CD4-positive, alpha-beta T cell (primary cell): ENCODE results near the gene FBLN1. TPM values are rescaled to one million over a fixed set of nuclear protein-coding genes. Genes with fewer than 3 reads are reported as not detected.

Experiments
- ATAC-seq: fragments of 200-7000 bp; cut with Tn5 transposase; one replicate; pipeline ENCODE4 v1.10.0; 2022; ENCODE audit warnings: mild to moderate bottlenecking; ENCODE audit not compliant: poor library complexity
- CTCF ChIA-PET: fragments of 350-600 bp; sonication (Branson Sonifier 250); formaldehyde crosslinking; loops from one replicate; lab custom pipeline; 2021; ENCODE audit warnings: antibody characterized with exemption, inconsistent platforms; lab: Charles Lee
- POLR2A ChIA-PET: fragments of 350-600 bp; sonication (Branson Sonifier 250); formaldehyde crosslinking; loops from one replicate; lab custom pipeline; 2021; ENCODE audit warnings: antibody characterized with exemption, inconsistent platforms; lab: Charles Lee
- DNase-seq, 14 experiments: peaks; one replicate each; pipeline ENCODE4 v3.0.0-alpha.2; 2013 to 2020; ENCODE audit warnings: mixed read lengths in 2 of 14
- H3K27ac ChIP-seq, 2 donors: one replicate each; pipeline versions ENCODE4 v1.5.1 to v1.7.0; 2013; ENCODE audit warnings: low read length in 2 of 2, low read depth in 1 of 2, mild to moderate bottlenecking in 1 of 2
- H3K27me3 ChIP-seq, 2 experiments: 1 replicate in 1 of 2; 2 replicates in 1 of 2; pipeline versions ENCODE4 v1.6.1 to v1.7.0; 2013; ENCODE audit warnings: low read length in 2 of 2, control low read depth in 1 of 2, mild to moderate bottlenecking in 1 of 2, moderate library complexity in 1 of 2; ENCODE audit not compliant: insufficient read depth in 2 of 2, control insufficient read depth in 1 of 2
- H3K36me3 ChIP-seq: one replicate; pipeline ENCODE4 v1.6.1; 2013; ENCODE audit warnings: low read length, control low read depth; ENCODE audit not compliant: insufficient read depth
- H3K4me1 ChIP-seq: one replicate; pipeline ENCODE4 v1.6.1; 2013; ENCODE audit warnings: low read length, control low read depth; ENCODE audit not compliant: insufficient read depth
- H3K4me3 ChIP-seq: one replicate; pipeline ENCODE4 v1.5.1; 2013; ENCODE audit warnings: mild to moderate bottlenecking, low read length, moderate library complexity
- H3K9me3 ChIP-seq, 2 experiments: 1 replicate in 1 of 2; 2 replicates in 1 of 2; pipeline versions ENCODE4 v1.6.1 to v1.7.0; 2013; ENCODE audit warnings: low read length in 2 of 2, mild to moderate bottlenecking in 2 of 2, control low read depth in 1 of 2, moderate library complexity in 1 of 2; ENCODE audit not compliant: control insufficient read depth in 1 of 2, insufficient read depth in 1 of 2
- H3K27ac Mint-ChIP-seq: one replicate; pipeline ENCODE4 v1.8.0; 2020; ENCODE audit warnings: mixed read lengths
- H3K27me3 Mint-ChIP-seq: one replicate; pipeline ENCODE4 v1.8.0; 2021; ENCODE audit warnings: mixed read lengths
- H3K36me3 Mint-ChIP-seq: one replicate; pipeline ENCODE4 v1.8.0; 2021; ENCODE audit warnings: low read depth, mixed read lengths
- H3K4me1 Mint-ChIP-seq: one replicate; pipeline ENCODE4 v1.8.0; 2021; ENCODE audit warnings: low read depth, mixed read lengths
- H3K4me3 Mint-ChIP-seq: one replicate; pipeline ENCODE4 v1.8.0; 2020; ENCODE audit warnings: mild to moderate bottlenecking, mixed read lengths
- H3K9me3 Mint-ChIP-seq: one replicate; pipeline ENCODE4 v1.8.0; 2020; ENCODE audit warnings: mixed read lengths
- intact Hi-C, 2 experiments: fragments of 100-400 bp; cut with DNase I in 1 of 2; cut with micrococcal nuclease in 1 of 2; formaldehyde crosslinking; loops; one replicate each; pipeline versions ENCODE4 v1.15.1 to v1.9.0; 2023 to 2025; cut with DNase I, micrococcal nuclease
- total RNA-seq, 174 experiments: library from RNA in 2 of 174; stranded (reverse) in 2 of 174; gene quantifications; one replicate each; pipeline ENCODE4 v1.2.3 and lab custom pipeline; 2021 to 2026
- TF ChIP-seq, protein P1 (sequence below): fragments of 200-600 bp; IDR thresholded peaks from one replicate; pipeline ENCODE4 v1.8.0; 2022; ENCODE audit warnings: antibody characterized with exemption, mild to moderate bottlenecking

FBLN1 gene
- total RNA-seq, 2 experiments from 2014 or later = not detected

DNA sequence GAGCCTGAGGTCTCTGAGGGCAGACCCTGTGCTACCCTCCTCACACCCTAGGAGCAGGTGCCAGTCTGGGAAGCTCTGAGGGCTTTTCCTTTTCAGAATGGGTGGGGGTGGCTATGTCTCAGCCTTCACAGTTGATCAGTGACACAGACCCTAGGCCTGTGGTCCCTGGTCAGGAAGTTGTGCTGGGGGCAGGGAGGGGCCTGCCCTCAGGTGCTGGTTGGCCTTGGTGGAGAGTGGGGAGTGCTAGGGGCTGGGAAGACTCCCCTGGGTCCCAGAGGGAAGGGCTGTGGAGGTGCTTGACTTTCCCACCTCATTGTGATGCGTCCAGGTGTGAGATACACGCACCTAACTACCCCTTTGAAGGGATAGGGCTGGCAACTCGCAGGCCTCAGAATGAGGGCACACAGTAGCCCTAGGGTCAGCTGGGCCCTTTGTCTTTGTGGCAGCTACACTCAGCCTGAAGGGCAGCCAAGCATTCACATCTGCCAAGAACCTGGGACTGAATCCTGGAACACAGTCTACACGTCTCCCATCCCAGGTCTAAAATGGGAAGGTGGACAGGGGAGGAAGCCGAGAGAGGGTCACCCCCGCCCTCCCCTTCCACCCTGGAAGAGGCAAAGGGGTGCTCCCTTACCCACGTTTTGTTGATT is 137.7 kb downstream of the FBLN1 start:
- no peak for ATAC-seq
- Mint-ChIP-seq H3K36me3 (no peaks in the 10 kb centered on the region), H3K27me3 (peaks cover 78% of the 10 kb centered on the region), H3K27ac (no peak overlapping the region), H3K4me3 (no peak overlapping the region), H3K9me3 (no peaks in the 10 kb centered on the region), H3K4me1 (no peaks in the 10 kb centered on the region)
- DNase-seq = no peak
- Histone ChIP-seq H3K9me3 (peaks cover 0 to 8% of the 10 kb centered on the region in 2 experiments), H3K36me3 (no peaks in the 10 kb centered on the region), H3K4me1 (peaks cover 22% of the 10 kb centered on the region), H3K27me3 (peaks cover 23 to 35% of the 10 kb centered on the region in 2 experiments), H3K4me3 (no peak overlapping the region), H3K27ac (no peak overlapping the region)
- intact Hi-C loops = loop anchor here in 1 of 2 experiments (10.0 kb wide), 1 partner anchor 224 kb away; no protein-coding TSS in a partner anchor
- TF ChIP-seq, protein P1, sequence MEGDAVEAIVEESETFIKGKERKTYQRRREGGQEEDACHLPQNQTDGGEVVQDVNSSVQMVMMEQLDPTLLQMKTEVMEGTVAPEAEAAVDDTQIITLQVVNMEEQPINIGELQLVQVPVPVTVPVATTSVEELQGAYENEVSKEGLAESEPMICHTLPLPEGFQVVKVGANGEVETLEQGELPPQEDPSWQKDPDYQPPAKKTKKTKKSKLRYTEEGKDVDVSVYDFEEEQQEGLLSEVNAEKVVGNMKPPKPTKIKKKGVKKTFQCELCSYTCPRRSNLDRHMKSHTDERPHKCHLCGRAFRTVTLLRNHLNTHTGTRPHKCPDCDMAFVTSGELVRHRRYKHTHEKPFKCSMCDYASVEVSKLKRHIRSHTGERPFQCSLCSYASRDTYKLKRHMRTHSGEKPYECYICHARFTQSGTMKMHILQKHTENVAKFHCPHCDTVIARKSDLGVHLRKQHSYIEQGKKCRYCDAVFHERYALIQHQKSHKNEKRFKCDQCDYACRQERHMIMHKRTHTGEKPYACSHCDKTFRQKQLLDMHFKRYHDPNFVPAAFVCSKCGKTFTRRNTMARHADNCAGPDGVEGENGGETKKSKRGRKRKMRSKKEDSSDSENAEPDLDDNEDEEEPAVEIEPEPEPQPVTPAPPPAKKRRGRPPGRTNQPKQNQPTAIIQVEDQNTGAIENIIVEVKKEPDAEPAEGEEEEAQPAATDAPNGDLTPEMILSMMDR = no peak
- POLR2A ChIA-PET = no interaction called here
- CTCF ChIA-PET = no interaction called here

DNA sequence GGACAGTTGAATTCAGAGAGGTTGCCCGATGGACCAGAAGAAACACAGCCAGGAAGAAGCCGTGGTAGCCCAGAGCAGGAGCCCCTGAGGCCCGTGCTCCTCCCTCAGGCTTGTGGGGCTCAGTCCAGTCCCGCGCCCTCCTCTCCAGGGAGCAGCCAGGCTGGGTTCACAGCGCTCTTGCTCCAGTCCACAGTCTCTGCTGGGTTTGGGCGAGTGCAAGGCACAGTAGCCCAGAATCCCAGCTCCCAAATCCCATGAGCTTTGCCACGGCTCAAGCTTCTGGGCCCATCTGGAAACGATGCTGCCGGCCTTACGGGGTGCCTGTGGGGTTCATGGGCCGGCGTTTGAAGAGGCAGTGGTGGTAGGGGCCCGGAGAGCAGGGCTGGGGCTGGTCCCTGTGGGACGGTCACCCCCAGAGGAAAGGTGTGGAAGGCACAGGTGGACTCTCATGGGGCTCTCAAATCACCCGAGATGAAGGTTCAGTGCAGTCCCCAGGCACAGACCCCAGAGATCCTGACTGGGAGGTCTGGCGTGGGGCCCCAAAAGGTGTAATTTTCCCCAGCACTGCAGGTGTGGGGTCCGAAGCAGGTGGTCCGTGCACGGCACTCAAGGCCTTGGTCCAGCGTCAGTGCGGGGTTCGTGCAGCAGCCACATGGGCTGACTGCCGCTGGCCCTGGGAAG is 138.4 kb downstream of the FBLN1 start:
- Mint-ChIP-seq H3K27ac (no peak overlapping the region), H3K36me3 (no peaks in the 10 kb centered on the region), H3K9me3 (no peaks in the 10 kb centered on the region), H3K4me1 (no peaks in the 10 kb centered on the region), H3K4me3 (no peak overlapping the region), H3K27me3 (peaks cover 78% of the 10 kb centered on the region)
- ChIA-PET POLR2A (no interaction called here), CTCF (no interaction called here)
- no peak overlapping the region for H3K4me3 ChIP-seq
- peaks cover 26 to 35% of the 10 kb centered on the region in 2 experiments for H3K27me3 ChIP-seq
- intact Hi-C loops = loop anchor here in 1 of 2 experiments (10.0 kb wide), 1 partner anchor 224 kb away; no protein-coding TSS in a partner anchor
- no peaks in the 10 kb centered on the region for H3K36me3 ChIP-seq
- no peak overlapping the region for H3K27ac ChIP-seq
- DNase-seq = no peak
- TF ChIP-seq, protein P1 = no peak
- H3K9me3 ChIP-seq = peaks cover 0 to 8% of the 10 kb centered on the region in 2 experiments
- ATAC-seq = no peak
- peaks cover 29% of the 10 kb centered on the region for H3K4me1 ChIP-seq

DNA sequence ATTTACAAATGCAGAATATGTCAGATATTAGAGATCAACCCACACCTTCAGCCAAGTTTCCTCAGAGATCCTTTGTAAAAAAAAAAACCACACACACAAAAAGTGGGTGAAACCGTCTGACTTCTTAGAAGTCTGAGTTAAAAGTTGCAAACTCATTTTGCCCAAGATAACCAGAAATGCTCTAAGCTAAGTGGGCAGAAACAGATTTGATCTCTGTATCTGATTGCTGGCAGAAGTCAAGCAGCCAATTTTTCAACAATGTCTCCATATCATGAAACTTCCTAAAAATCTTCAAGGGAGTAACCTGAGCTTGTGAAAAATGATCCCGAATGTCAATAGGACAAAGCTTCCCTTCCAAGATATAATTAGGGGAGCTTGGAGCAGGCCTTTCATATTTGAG is 140.3 kb downstream of the FBLN1 start:
- ChIA-PET CTCF (no interaction called here), POLR2A (no interaction called here)
- ATAC-seq (no peak), DNase-seq (no peak)
- no peaks in the 10 kb centered on the region for H3K4me1 Mint-ChIP-seq
- Histone ChIP-seq H3K9me3 (peaks cover 0 to 8% of the 10 kb centered on the region in 2 experiments), H3K36me3 (no peaks in the 10 kb centered on the region), H3K4me3 (no peak overlapping the region), H3K27me3 (peaks cover 27 to 35% of the 10 kb centered on the region in 2 experiments), H3K4me1 (peaks cover 29% of the 10 kb centered on the region), H3K27ac (no peak overlapping the region)
- intact Hi-C loops = loop anchor here in 1 of 2 experiments (10.0 kb wide), 1 partner anchor 222 kb away; no protein-coding TSS in a partner anchor
- H3K27me3 Mint-ChIP-seq = peaks cover 77% of the 10 kb centered on the region
- TF ChIP-seq, protein P1 = no peak
- no peaks in the 10 kb centered on the region for H3K9me3 Mint-ChIP-seq
- no peak overlapping the region for H3K4me3 Mint-ChIP-seq
- H3K27ac Mint-ChIP-seq = no peak overlapping the region
- no peaks in the 10 kb centered on the region for H3K36me3 Mint-ChIP-seq
